Neural progenitor cell (in vitro differentiated cells): ENCODE data around the gene BRD4. TPM values are rescaled to one million over a fixed set of nuclear protein-coding genes. Genes with fewer than 3 reads are reported as not detected.

Source experiments
- DNase-seq: peaks from one replicate; pipeline ENCODE4 v3.0.0-alpha.2; 2016; ENCODE audit warnings: low spot score
- H2AFZ ChIP-seq: fragments of 200-600 bp; sonication (generic); replicated peaks from 2 replicates; pipeline ENCODE4 v1.6.1; 2016; ENCODE audit warnings: antibody characterized with exemption
- H3F3A ChIP-seq: fragments of 200-600 bp; sonication (generic); 2 replicates; pipeline ENCODE4 v1.6.1; 2016; ENCODE audit warnings: antibody characterized with exemption, low read depth
- H3K27ac ChIP-seq: fragments of 200-600 bp; sonication (generic); 2 replicates; pipeline ENCODE4 v1.5.1; 2016; ENCODE audit warnings: mild to moderate bottlenecking
- H3K27me3 ChIP-seq: fragments of 200-600 bp; sonication (generic); 2 replicates; pipeline ENCODE4 v1.6.1; 2016; ENCODE audit warnings: mild to moderate bottlenecking, moderate library complexity
- H3K36me3 ChIP-seq: fragments of 200-600 bp; sonication (generic); 2 replicates; pipeline ENCODE4 v1.5.1; 2016
- H3K4me1 ChIP-seq: fragments of 200-600 bp; sonication (generic); 2 replicates; pipeline ENCODE4 v1.6.1; 2016; ENCODE audit warnings: mixed run types
- H3K4me2 ChIP-seq: fragments of 200-600 bp; sonication (generic); 2 replicates; pipeline ENCODE4 v1.6.1; 2016
- H3K4me3 ChIP-seq: fragments of 200-600 bp; sonication (generic); 2 replicates; pipeline ENCODE4 v1.5.1; 2016
- H3K79me2 ChIP-seq: fragments of 200-600 bp; sonication (generic); 2 replicates; pipeline ENCODE4 v1.6.1; 2016; ENCODE audit warnings: low read depth
- H3K9ac ChIP-seq: fragments of 200-600 bp; sonication (generic); 2 replicates; pipeline ENCODE4 v1.6.1; 2016
- H3K9me3 ChIP-seq: fragments of 200-600 bp; sonication (generic); 2 replicates; pipeline ENCODE4 v1.5.1; 2016; ENCODE audit warnings: low read depth
- H4K20me1 ChIP-seq: fragments of 200-600 bp; sonication (generic); 2 replicates; pipeline ENCODE4 v1.6.1; 2016; ENCODE audit warnings: low read depth
- H3K27ac Mint-ChIP-seq: 3 replicates; pipeline ENCODE4 v1.8.0; 2021; ENCODE audit warnings: mixed read lengths
- H3K27me3 Mint-ChIP-seq: 2 replicates; pipeline ENCODE4 v1.8.0; 2022; ENCODE audit warnings: low read depth, mild to moderate bottlenecking, inconsistent platforms, moderate library complexity, mixed read lengths; ENCODE audit not compliant: insufficient read depth
- H3K36me3 Mint-ChIP-seq: 3 replicates; pipeline ENCODE4 v1.8.0; 2021; ENCODE audit warnings: mixed read lengths
- H3K4me1 Mint-ChIP-seq: 3 replicates; pipeline ENCODE4 v1.8.0; 2021; ENCODE audit warnings: mixed read lengths
- H3K4me3 Mint-ChIP-seq: 3 replicates; pipeline ENCODE4 v1.8.0; 2021; ENCODE audit warnings: mild to moderate bottlenecking, moderate library complexity, mixed read lengths
- H3K9me3 Mint-ChIP-seq: 3 replicates; pipeline ENCODE4 v1.8.0; 2020; ENCODE audit warnings: mixed read lengths
- EZH2 ChIP-seq: fragments of 200-600 bp; sonication (generic); IDR thresholded peaks from 2 replicates; pipeline ENCODE4 v1.6.1; 2017; ENCODE audit warnings: antibody characterized with exemption, mild to moderate bottlenecking, moderate library complexity
- EZH2phosphoT487 ChIP-seq: fragments of 200-600 bp; sonication (generic); IDR thresholded peaks from 2 replicates; pipeline ENCODE4 v1.6.1; 2017; ENCODE audit warnings: antibody characterized with exemption
- small RNA-seq: library from RNA; depleted of rRNA; stranded (forward); fragments of <200 nt; gene quantifications from one replicate; pipeline ENCODE3, GENCODE V24; 2015
- total RNA-seq: library from RNA; depleted of rRNA; stranded (reverse); fragments of >200 nt; gene quantifications from 2 replicates; pipeline ENCODE4 v1.2.3, GENCODE V29; 2015; ENCODE audit warnings: low replicate concordance
- TF ChIP-seq, protein P1 (sequence below): fragments of 200-600 bp; sonication (generic); IDR thresholded peaks from 2 replicates; pipeline ENCODE4 v1.5.1; 2017; ENCODE audit warnings: antibody characterized with exemption, mild to moderate bottlenecking

The BRD4 gene
- total RNA-seq, 1 donor from 2014 or later, result 14.5 TPM

GRCh38 chr19:15188851-15189250 is 143.5 kb downstream of the BRD4 start:
- Histone ChIP-seq H3K4me1 (no peaks in the 10 kb centered on the region), H3K9me3 (no peaks in the 10 kb centered on the region), H3F3A (no peaks in the 10 kb centered on the region), H3K79me2 (peaks cover 21% of the 10 kb centered on the region), H3K36me3 (no peaks in the 10 kb centered on the region), H3K4me3 (no peak overlapping the region), H2AFZ (no peak overlapping the region), H4K20me1 (peaks cover 30% of the 10 kb centered on the region), H3K27me3 (no peaks in the 10 kb centered on the region), H3K27ac (no peak overlapping the region), H3K4me2 (no peak overlapping the region), H3K9ac (no peak overlapping the region)
- Mint-ChIP-seq H3K27me3 (peaks cover 2% of the 10 kb centered on the region), H3K4me1 (peaks cover 3% of the 10 kb centered on the region), H3K9me3 (no peaks in the 10 kb centered on the region), H3K27ac (no peak overlapping the region), H3K36me3 (peaks cover 40% of the 10 kb centered on the region), H3K4me3 (no peak overlapping the region)
- DNase-seq, result no peak
- TF ChIP-seq EZH2phosphoT487, result no peak

DNA sequence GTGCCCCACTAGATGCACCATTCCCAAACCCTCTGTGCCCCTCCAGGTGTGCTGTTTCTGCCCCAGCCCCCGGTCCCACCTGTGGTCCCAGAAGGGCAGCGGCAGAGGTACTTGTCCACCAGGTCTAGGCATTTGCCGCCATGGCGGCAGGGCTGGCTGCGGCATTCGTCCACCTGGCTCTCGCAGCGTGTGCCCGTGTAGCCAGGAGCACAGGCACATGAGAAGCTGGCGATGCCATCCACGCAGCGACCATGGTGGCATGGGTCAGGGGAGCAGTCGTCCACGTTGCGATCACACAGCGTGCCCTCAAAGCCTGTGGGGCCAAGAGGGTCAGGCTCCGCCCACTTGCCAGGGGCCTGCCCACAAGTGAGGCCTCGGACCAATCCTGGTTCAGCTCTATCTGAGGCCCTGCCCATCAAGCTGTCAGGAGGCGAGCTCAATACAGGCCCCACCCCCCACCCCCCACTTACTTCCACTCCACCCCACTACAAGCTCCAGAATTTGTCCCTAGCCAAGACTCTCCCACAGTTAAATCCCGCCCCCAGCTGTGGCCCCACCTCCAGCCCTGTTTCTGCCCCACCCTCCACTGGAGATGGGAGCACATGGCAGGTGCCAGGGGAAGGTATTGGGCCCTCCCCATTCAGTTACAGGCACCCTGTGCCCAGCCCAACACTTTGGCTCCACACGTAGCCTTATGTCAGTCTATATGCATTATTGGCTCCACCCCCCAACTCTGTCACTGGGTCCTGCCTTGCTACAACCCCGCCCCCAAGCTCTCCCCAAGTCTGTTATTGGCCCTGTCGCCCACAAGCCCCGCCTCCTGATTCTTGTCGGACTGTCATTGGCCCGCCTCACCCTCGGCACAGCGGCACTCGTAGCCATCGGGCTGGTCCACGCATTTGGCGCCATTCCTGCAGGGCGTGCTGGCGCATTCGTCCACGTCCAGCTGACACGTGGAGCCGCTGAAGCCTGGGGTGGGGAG is 145.0 kb downstream of the BRD4 start:
- H3K79me2 ChIP-seq, result peaks cover 7% of the 10 kb centered on the region
- H3K4me1 ChIP-seq, result no peaks in the 10 kb centered on the region
- H3K9me3 Mint-ChIP-seq, result no peaks in the 10 kb centered on the region
- no peak overlapping the region for H3K9ac ChIP-seq
- no peak overlapping the region for H3K27ac ChIP-seq
- H3F3A ChIP-seq, result peaks cover 6% of the 10 kb centered on the region
- H3K27ac Mint-ChIP-seq, result no peak overlapping the region
- no peaks in the 10 kb centered on the region for H3K9me3 ChIP-seq
- no peaks in the 10 kb centered on the region for H3K36me3 ChIP-seq
- H4K20me1 ChIP-seq, result peaks cover 22% of the 10 kb centered on the region
- H2AFZ ChIP-seq, result no peak overlapping the region
- peaks cover 3% of the 10 kb centered on the region for H3K4me1 Mint-ChIP-seq
- H3K4me2 ChIP-seq, result no peak overlapping the region
- peaks cover 35% of the 10 kb centered on the region for H3K36me3 Mint-ChIP-seq
- H3K27me3 Mint-ChIP-seq, result peaks cover 2% of the 10 kb centered on the region
- DNase-seq, result no peak
- H3K4me3 ChIP-seq, result no peak overlapping the region
- TF ChIP-seq EZH2phosphoT487, result no peak
- no peak for TF ChIP-seq EZH2
- TF ChIP-seq, protein P1, sequence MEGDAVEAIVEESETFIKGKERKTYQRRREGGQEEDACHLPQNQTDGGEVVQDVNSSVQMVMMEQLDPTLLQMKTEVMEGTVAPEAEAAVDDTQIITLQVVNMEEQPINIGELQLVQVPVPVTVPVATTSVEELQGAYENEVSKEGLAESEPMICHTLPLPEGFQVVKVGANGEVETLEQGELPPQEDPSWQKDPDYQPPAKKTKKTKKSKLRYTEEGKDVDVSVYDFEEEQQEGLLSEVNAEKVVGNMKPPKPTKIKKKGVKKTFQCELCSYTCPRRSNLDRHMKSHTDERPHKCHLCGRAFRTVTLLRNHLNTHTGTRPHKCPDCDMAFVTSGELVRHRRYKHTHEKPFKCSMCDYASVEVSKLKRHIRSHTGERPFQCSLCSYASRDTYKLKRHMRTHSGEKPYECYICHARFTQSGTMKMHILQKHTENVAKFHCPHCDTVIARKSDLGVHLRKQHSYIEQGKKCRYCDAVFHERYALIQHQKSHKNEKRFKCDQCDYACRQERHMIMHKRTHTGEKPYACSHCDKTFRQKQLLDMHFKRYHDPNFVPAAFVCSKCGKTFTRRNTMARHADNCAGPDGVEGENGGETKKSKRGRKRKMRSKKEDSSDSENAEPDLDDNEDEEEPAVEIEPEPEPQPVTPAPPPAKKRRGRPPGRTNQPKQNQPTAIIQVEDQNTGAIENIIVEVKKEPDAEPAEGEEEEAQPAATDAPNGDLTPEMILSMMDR, result no peak
- H3K4me3 Mint-ChIP-seq, result no peak overlapping the region
- no peaks in the 10 kb centered on the region for H3K27me3 ChIP-seq

Small RNA genes lying within 50 kb of the gene (small RNA-seq; reads per million reads assigned to genes)
- gene AC005776.1, result not detected

Other genes with a start within 250 kb of the BRD4 start
- gene SYDE1, start 225.1 kb downstream of the BRD4 start, total RNA-seq, result 8.0 and 25.2 TPM in 2 replicates
- gene NOTCH3, start 131.5 kb downstream of the BRD4 start, total RNA-seq, result 17.1 and 71.8 TPM in 2 replicates
- 2.2 and 2.3 TPM in 2 replicates for gene EPHX3, start 100.1 kb downstream of the BRD4 start, total RNA-seq
- gene AKAP8, start 47.2 kb upstream of the BRD4 start, total RNA-seq, result 20.1 and 23.7 TPM in 2 replicates
- gene AKAP8L, start 86.4 kb upstream of the BRD4 start, total RNA-seq, result 131 and 210 TPM in 2 replicates
- gene WIZ, start 117.4 kb upstream of the BRD4 start, total RNA-seq, result 9.1 and 30.3 TPM in 2 replicates
- not detected in 2 replicates for gene RASAL3, start 132.0 kb upstream of the BRD4 start, total RNA-seq
- gene PGLYRP2, start 147.0 kb upstream of the BRD4 start, total RNA-seq, result not detected in 2 replicates
- gene CYP4F22, start 176.0 kb upstream of the BRD4 start, total RNA-seq, result not detected in 2 replicates